Right lobe of liver (tissue), 6 donors: ENCODE results near the gene COA8. TPM values are rescaled to one million over a fixed set of nuclear protein-coding genes. Genes with fewer than 3 reads are reported as not detected.

Experiments used
- ATAC-seq, 4 donors: fragments of 200-7000 bp; cut with Tn5 transposase; one replicate each; pipeline ENCODE4 v1.9.1; 2020; ENCODE audit warnings: mild to moderate bottlenecking in 4 of 4, moderate library complexity in 4 of 4
- DNase-seq, 3 donors: peaks; one replicate each; pipeline ENCODE4 v3.0.0-alpha.2; 2020
- H3K27ac ChIP-seq, 3 donors: fragments of 200-600 bp; one replicate each; pipeline ENCODE4 v1.8.0; 2022
- H3K27me3 ChIP-seq, 2 donors: fragments of 200-600 bp; one replicate each; pipeline ENCODE4 v1.8.0; 2022
- H3K36me3 ChIP-seq, 4 donors: fragments of 200-600 bp; sonication (generic) in 1 of 4; one replicate each; pipeline versions ENCODE4 v1.5.1 to v1.8.0; 2017 to 2022; ENCODE audit warnings: control low read depth in 1 of 4
- H3K4me1 ChIP-seq, 4 donors: fragments of 200-600 bp; sonication (generic) in 1 of 4; one replicate each; pipeline versions ENCODE4 v1.5.1 to v1.8.0; 2017 to 2022; ENCODE audit warnings: control low read depth in 1 of 4
- H3K4me3 ChIP-seq, 3 donors: fragments of 200-600 bp; one replicate each; pipeline ENCODE4 v1.8.0; 2022
- H3K9me3 ChIP-seq, 4 donors: fragments of 200-600 bp; sonication (generic) in 1 of 4; one replicate each; pipeline versions ENCODE4 v1.5.1 to v1.8.0; 2017 to 2022; ENCODE audit warnings: control low read depth in 1 of 4
- CTCF ChIP-seq, 4 donors: fragments of 200-600 bp in 3 of 4; fragments of 450-650 bp in 1 of 4; IDR thresholded peaks; one replicate each; pipeline versions ENCODE4 v1.5.1 to v1.8.0; 2016 to 2022; ENCODE audit warnings: antibody characterized with exemption in 4 of 4, mild to moderate bottlenecking in 2 of 4
- POLR2A ChIP-seq: fragments of 450-650 bp; IDR thresholded peaks from one replicate; pipeline ENCODE4 v1.6.1; 2017; ENCODE audit warnings: antibody characterized with exemption, mild to moderate bottlenecking
- WGBS: methylation state at CpG from one replicate; pipeline ENCODE4 v1.1.6; 2018; ENCODE audit warnings: low coverage, low lambda C conversion rate; ENCODE audit not compliant: insufficient coverage; ENCODE audit errors: missing lambda C conversion rate; 5-methylcytosine and 5-hydroxymethylcytosine counted together
- intact Hi-C, 2 donors: fragments of 100-400 bp; cut with DNase I; formaldehyde crosslinking; loops; one replicate each; pipeline versions ENCODE4 v1.11.2 to v1.14.1; 2022
- total RNA-seq, 6 experiments: library from RNA; depleted of rRNA in 2 of 6; stranded (reverse); fragments of >200 nt in 2 of 6; fragmentation: NEBNext Ultra II Directional in 3 of 6; extraction: Animal tissue kit (Norgen Biotek cat#: 25700) in 3 of 6; gene quantifications; one replicate each; pipeline versions ENCODE4 v1.1.0 to v1.2.4, GENCODE V29; 2016 to 2023
- donor health status: DM: no; HTN: yes; CAD: no.
- donor health status: DM: no; HTN: no; CAD: no.
- donor health status: DM: no; HTN: no; CAD: no.
- donor health status: DM: no; HTN: yes; CAD: no.
- donor health status: DM: no; HTN: yes; CAD: no.

COA8 gene
- total RNA-seq, 6 experiments from 2014 or later: 7.5 to 17.7 (median 14.9) TPM

- H3K9me3 ChIP-seq: no peaks in the 10 kb centered on the region
- no peak overlapping the region for H3K4me3 ChIP-seq
- 89% methylated on average over 8 of the region's 27 CpGs for WGBS
- DNase-seq (no peak), ATAC-seq (no peak)
- no peak overlapping the region for H3K27ac ChIP-seq
- no peaks in the 10 kb centered on the region for H3K36me3 ChIP-seq
- intact Hi-C loops: loop anchor here (5.0 to 10.0 kb wide), 2 partner anchors 46 to 54 kb away; no protein-coding TSS in a partner anchor
- TF ChIP-seq POLR2A (no peak), CTCF (IDR thresholded peaks at IDR 0.05) (no peak)
- H3K27me3 ChIP-seq: no peaks in the 10 kb centered on the region
- H3K4me1 ChIP-seq: no peaks in the 10 kb centered on the region
Measured at GRCh38 chr14:103548463-103549351, 14.1 kb upstream of the COA8 start.

GRCh38 chr14:103549361-103550311 lies 13.1 kb upstream of the COA8 start:
- WGBS: 79% methylated on average over 14 of the region's 30 CpGs
- TF ChIP-seq POLR2A (no peak), CTCF (IDR thresholded peaks at IDR 0.05) (no peak)
- Histone ChIP-seq H3K27ac (no peak overlapping the region), H3K36me3 (no peaks in the 10 kb centered on the region), H3K27me3 (no peaks in the 10 kb centered on the region), H3K4me3 (no peak overlapping the region), H3K9me3 (no peaks in the 10 kb centered on the region), H3K4me1 (no peaks in the 10 kb centered on the region)
- intact Hi-C loops: loop anchor here (5.0 to 10.0 kb wide), 3 partner anchors 32 to 55 kb away; no protein-coding TSS in a partner anchor
- DNase-seq: peak in 2 of 3 donors; percentile 50 to 51
- peak in 1 of 4 donors; percentile 30 for ATAC-seq

GRCh38 chr14:103550451-103551337 lies 12.1 kb upstream of the COA8 start:
- ATAC-seq: no peak
- peak overlapping the region in 1 of 3 donors; percentile 3 for H3K27ac ChIP-seq
- no peaks in the 10 kb centered on the region for H3K27me3 ChIP-seq
- H3K4me1 ChIP-seq: no peaks in the 10 kb centered on the region
- TF ChIP-seq CTCF (IDR thresholded peaks at IDR 0.05) (no peak), POLR2A (no peak)
- intact Hi-C loops: loop anchor here in 1 of 2 donors (5.0 kb wide), 1 partner anchor 33 kb away; no protein-coding TSS in a partner anchor
- DNase-seq: peak in 2 of 3 donors; percentile 46
- 53% methylated on average over 1 of the region's 22 CpGs for WGBS
- H3K4me3 ChIP-seq: no peak overlapping the region
- no peaks in the 10 kb centered on the region for H3K9me3 ChIP-seq
- no peaks in the 10 kb centered on the region for H3K36me3 ChIP-seq
